Renal cortical epithelial cell (primary cell): ENCODE data around the gene FBXO41. TPM values are rescaled to one million over a fixed set of nuclear protein-coding genes. Genes with fewer than 3 reads are reported as not detected.

Experiments used
- DNase-seq: peaks from one replicate; pipeline ENCODE4 v3.0.0-alpha.2; 2011; ENCODE audit warnings: low read depth
- total RNA-seq: library from RNA; depleted of rRNA; stranded (reverse); fragments of >200 nt; gene quantifications from 2 replicates; pipeline ENCODE4 v1.2.3, GENCODE V29; 2014

The FBXO41 gene
- total RNA-seq, 1 donor from 2014 or later, result 6.3 TPM

- DNase-seq, result peak; percentile 50
Measured at GRCh38 chr2:73290049-73290839, 6.0 kb upstream of the FBXO41 start.

GRCh38 chr2:73289304-73289703 is 5.0 kb upstream of the FBXO41 start:
- DNase-seq, result no peak

GRCh38 chr2:73286134-73286655 is 1.9 kb upstream of the FBXO41 start:
- DNase-seq, result no peak

GRCh38 chr2:73285159-73285739 is 971 bp upstream of the FBXO41 start:
- DNase-seq, result no peak

- DNase-seq, result no peak
Measured at GRCh38 chr2:73283545-73284295, 558 bp downstream of the FBXO41 start.

GRCh38 chr2:73282924-73283544 is 1.2 kb downstream of the FBXO41 start:
- DNase-seq, result no peak

- DNase-seq, result peak; percentile 15
Measured at GRCh38 chr2:73281244-73281643, 3.0 kb downstream of the FBXO41 start.

GRCh38 chr2:73279852-73280251 is 4.4 kb downstream of the FBXO41 start:
- DNase-seq, result no peak

GRCh38 chr2:73272270-73272669 is 12.0 kb downstream of the FBXO41 start:
- DNase-seq, result no peak

GRCh38 chr2:73269686-73270465 is 14.4 kb downstream of the FBXO41 start:
- DNase-seq, result no peak

- DNase-seq, result peak; percentile 23
Measured at GRCh38 chr2:73268830-73269685, 15.2 kb downstream of the FBXO41 start.

GRCh38 chr2:73268366-73268829 is 15.9 kb downstream of the FBXO41 start:
- no peak for DNase-seq

GRCh38 chr2:73267008-73267407 is 17.3 kb downstream of the FBXO41 start:
- DNase-seq, result no peak

GRCh38 chr2:73266061-73266901 is 18.0 kb downstream of the FBXO41 start:
- DNase-seq, result no peak

GRCh38 chr2:73265298-73266060 is 18.8 kb downstream of the FBXO41 start:
- DNase-seq, result no peak

- no peak for DNase-seq
Measured at GRCh38 chr2:73264783-73265182, 19.5 kb downstream of the FBXO41 start.

- DNase-seq, result no peak
Measured at GRCh38 chr2:73264332-73264606, 20.0 kb downstream of the FBXO41 start.

GRCh38 chr2:73263540-73264331 is 20.5 kb downstream of the FBXO41 start:
- DNase-seq, result no peak
